Astrocyte (in vitro differentiated cells and primary cell): ENCODE data around the gene CYP27A1. TPM values are rescaled to one million over a fixed set of nuclear protein-coding genes. Genes with fewer than 3 reads are reported as not detected.

Experiments used
- DNase-seq: peaks from one replicate; pipeline ENCODE4 v3.0.0-alpha.2; 2010; ENCODE audit warnings: low read depth
- FAIRE-seq: peaks from 2 replicates; lab custom pipeline; 2011; peaks lifted over from hg19 to GRCh38; lab: Jason Lieb, UNC
- H2AFZ ChIP-seq: 2 replicates; pipeline ENCODE4 v1.6.0; 2012; ENCODE audit warnings: low read depth, low read length, inconsistent platforms
- H3K27ac ChIP-seq: 2 replicates; pipeline ENCODE4 v1.5.1; 2011; ENCODE audit warnings: low read depth, low read length, inconsistent platforms
- H3K27me3 ChIP-seq: 2 replicates; pipeline ENCODE4 v1.6.0; 2011; ENCODE audit warnings: low read length, inconsistent platforms; ENCODE audit not compliant: insufficient read depth
- H3K36me3 ChIP-seq: 2 replicates; pipeline ENCODE4 v1.5.1; 2011; ENCODE audit warnings: low read length, inconsistent platforms; ENCODE audit not compliant: insufficient read depth
- H3K4me1 ChIP-seq: 2 replicates; pipeline ENCODE4 v1.5.1; 2011; ENCODE audit warnings: low read length, inconsistent platforms; ENCODE audit not compliant: insufficient read depth
- H3K4me2 ChIP-seq: 2 replicates; pipeline ENCODE4 v1.6.0; 2012; ENCODE audit warnings: low read length, inconsistent platforms
- H3K4me3 ChIP-seq: 2 replicates; pipeline ENCODE4 v1.5.1; 2011; ENCODE audit warnings: low read depth, mild to moderate bottlenecking, low read length, inconsistent platforms; ENCODE audit not compliant: insufficient read depth
- H3K79me2 ChIP-seq: 2 replicates; pipeline ENCODE4 v1.6.0; 2012; ENCODE audit warnings: mild to moderate bottlenecking, low read length, inconsistent platforms; ENCODE audit not compliant: insufficient read depth
- H3K9ac ChIP-seq: 2 replicates; pipeline ENCODE4 v1.6.0; 2012; ENCODE audit warnings: mild to moderate bottlenecking, low read length, inconsistent platforms
- H3K9me3 ChIP-seq: 2 replicates; pipeline ENCODE4 v1.5.1; 2012; ENCODE audit warnings: low read depth, mild to moderate bottlenecking, low read length, inconsistent platforms; ENCODE audit not compliant: insufficient read depth
- H4K20me1 ChIP-seq: 2 replicates; pipeline ENCODE4 v1.6.0; 2012; ENCODE audit warnings: low read length, inconsistent platforms; ENCODE audit not compliant: insufficient read depth
- H3K27ac Mint-ChIP-seq: one replicate; pipeline ENCODE4 v1.8.0; 2021; ENCODE audit warnings: mild to moderate bottlenecking, mixed read lengths; ENCODE audit not compliant: unreplicated experiment
- H3K27me3 Mint-ChIP-seq: one replicate; pipeline ENCODE4 v1.8.0; 2021; ENCODE audit warnings: low read depth, mixed read lengths; ENCODE audit not compliant: unreplicated experiment
- H3K36me3 Mint-ChIP-seq: one replicate; pipeline ENCODE4 v1.8.0; 2021; ENCODE audit warnings: low read depth, mixed read lengths; ENCODE audit not compliant: unreplicated experiment
- H3K4me1 Mint-ChIP-seq: one replicate; pipeline ENCODE4 v1.8.0; 2021; ENCODE audit warnings: low read depth, mixed read lengths; ENCODE audit not compliant: unreplicated experiment
- H3K4me3 Mint-ChIP-seq: one replicate; pipeline ENCODE4 v1.8.0; 2021; ENCODE audit warnings: mild to moderate bottlenecking, moderate library complexity, mixed read lengths; ENCODE audit not compliant: unreplicated experiment
- H3K9me3 Mint-ChIP-seq: one replicate; pipeline ENCODE4 v1.8.0; 2021; ENCODE audit warnings: mild to moderate bottlenecking, mixed read lengths; ENCODE audit not compliant: unreplicated experiment
- CTCF ChIP-seq: IDR thresholded peaks from 2 replicates; pipeline ENCODE4 v1.5.1; 2011; ENCODE audit warnings: low read depth, mild to moderate bottlenecking, inconsistent platforms, low read length, moderate library complexity; ENCODE audit not compliant: insufficient read depth
- EZH2 ChIP-seq: IDR thresholded peaks from 2 replicates; pipeline ENCODE4 v1.6.1; 2012; ENCODE audit warnings: mild to moderate bottlenecking, low read length, inconsistent platforms; ENCODE audit not compliant: insufficient read depth
- total RNA-seq: library from RNA; stranded (reverse); gene quantifications from 2 replicates; pipeline ENCODE4 v1.2.1, GENCODE V29; 2021

Gene CYP27A1
- total RNA-seq, 1 donor from 2014 or later, result 3.9 TPM

DNA sequence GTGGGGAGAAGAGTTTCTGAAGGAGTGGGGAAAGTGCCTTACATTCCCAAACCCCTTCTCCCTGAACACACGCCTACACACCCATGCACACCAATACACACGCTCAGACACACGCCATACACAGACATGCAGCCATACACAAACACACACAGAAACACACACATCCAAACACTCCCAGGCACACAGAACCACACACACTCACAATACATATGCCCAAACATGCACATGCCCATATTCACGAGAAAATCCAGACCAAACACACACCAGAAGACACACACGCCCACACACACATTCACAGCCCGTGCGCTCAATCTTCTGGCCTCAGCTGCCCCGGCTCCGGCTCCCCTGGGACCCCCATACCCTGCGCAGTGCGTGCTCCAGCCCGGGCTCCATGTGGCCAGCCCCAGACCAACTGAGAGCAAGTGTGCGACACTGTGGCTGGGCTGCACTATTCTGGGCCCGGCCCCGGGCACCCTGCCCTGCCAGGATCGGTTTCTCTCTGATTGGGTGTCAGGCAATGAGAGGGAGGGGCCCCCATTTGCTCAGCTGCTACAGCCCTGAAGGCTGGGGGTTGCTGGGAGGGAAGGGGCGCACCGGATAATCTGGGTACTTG, 49.5 kb downstream of the CYP27A1 start, which contains the start of gene PRKAG3:
PRKAG3 (minus strand) TSS at position 426 of the 613 bp plus-strand sequence.
- H3K4me1 ChIP-seq, result no peaks in the 10 kb centered on the region
- FAIRE-seq (no peak), DNase-seq (no peak)
- H3K4me3 ChIP-seq, result no peak within 1 kb of the TSS
- TF ChIP-seq EZH2 (no peak), CTCF (no peak)
- no peaks in the 10 kb centered on the region for H3K36me3 ChIP-seq
- H2AFZ ChIP-seq, result no peak within 1 kb of the TSS
- H3K79me2 ChIP-seq, result no peaks in the 10 kb centered on the region
- no peaks in the 10 kb centered on the region for H3K9me3 ChIP-seq
- H3K9me3 Mint-ChIP-seq, result peaks cover 2% of the 10 kb centered on the region
- no peak within 1 kb of the TSS for H3K4me2 ChIP-seq
- no peak within 1 kb of the TSS for H3K27ac Mint-ChIP-seq
- no peak within 1 kb of the TSS for H3K9ac ChIP-seq
- no peak within 1 kb of the TSS for H3K27ac ChIP-seq
- peaks cover 4% of the 10 kb centered on the region for H3K36me3 Mint-ChIP-seq
- H3K27me3 Mint-ChIP-seq, result peaks cover 54% of the 10 kb centered on the region
- peaks cover 53% of the 10 kb centered on the region for H3K27me3 ChIP-seq
- H3K4me3 Mint-ChIP-seq, result no peak within 1 kb of the TSS
- H4K20me1 ChIP-seq, result no peaks in the 10 kb centered on the region
- H3K4me1 Mint-ChIP-seq, result peaks cover 2% of the 10 kb centered on the region

- no peak overlapping the region for H2AFZ ChIP-seq
- Mint-ChIP-seq H3K4me3 (no peak overlapping the region), H3K27ac (no peak overlapping the region), H3K4me1 (peaks cover 2% of the 10 kb centered on the region), H3K9me3 (peaks cover 4% of the 10 kb centered on the region), H3K36me3 (peaks cover 4% of the 10 kb centered on the region), H3K27me3 (peaks cover 50% of the 10 kb centered on the region)
- H3K9me3 ChIP-seq, result no peaks in the 10 kb centered on the region
- DNase-seq, result no peak
- H3K9ac ChIP-seq, result no peak overlapping the region
- H3K36me3 ChIP-seq, result no peaks in the 10 kb centered on the region
- H3K79me2 ChIP-seq, result no peaks in the 10 kb centered on the region
- H3K4me1 ChIP-seq, result no peaks in the 10 kb centered on the region
- no peak overlapping the region for H3K4me3 ChIP-seq
- peaks cover 51% of the 10 kb centered on the region for H3K27me3 ChIP-seq
- TF ChIP-seq CTCF, result no peak
- no peak for TF ChIP-seq EZH2
- no peak overlapping the region for H3K27ac ChIP-seq
- no peak for FAIRE-seq
- H3K4me2 ChIP-seq, result no peak overlapping the region
- no peaks in the 10 kb centered on the region for H4K20me1 ChIP-seq
Observed at GRCh38 chr2:218832081-218832480, 50.1 kb downstream of the CYP27A1 start.

DNA sequence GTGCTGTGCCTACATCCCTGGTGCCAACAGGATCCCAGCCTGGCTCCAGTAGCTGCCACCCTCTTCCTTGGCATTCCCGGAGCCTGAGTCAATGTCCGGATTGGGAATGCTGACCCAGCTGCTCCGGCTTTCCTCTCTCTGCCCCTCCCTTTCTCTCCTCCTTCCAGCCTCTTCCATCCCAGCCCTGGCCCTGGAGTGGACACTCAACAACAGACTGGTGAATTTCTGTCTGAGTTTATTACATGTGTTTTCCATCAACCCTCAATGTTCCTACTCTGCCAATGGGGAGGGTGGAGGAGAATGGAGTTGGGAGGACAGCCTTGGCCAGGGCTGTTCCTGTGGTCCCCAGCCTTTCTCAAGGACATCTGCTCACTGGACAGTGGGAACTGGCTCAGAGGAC, 50.6 kb downstream of the CYP27A1 start:
- no peak for TF ChIP-seq EZH2
- peaks cover 5% of the 10 kb centered on the region for H3K9me3 Mint-ChIP-seq
- FAIRE-seq (no peak), DNase-seq (no peak)
- Histone ChIP-seq H3K9me3 (no peaks in the 10 kb centered on the region), H2AFZ (no peak overlapping the region), H3K27me3 (peaks cover 49% of the 10 kb centered on the region), H3K79me2 (no peaks in the 10 kb centered on the region), H4K20me1 (no peaks in the 10 kb centered on the region), H3K9ac (no peak overlapping the region), H3K36me3 (no peaks in the 10 kb centered on the region), H3K4me1 (no peaks in the 10 kb centered on the region), H3K27ac (no peak overlapping the region), H3K4me3 (no peak overlapping the region), H3K4me2 (no peak overlapping the region)
- peaks cover 47% of the 10 kb centered on the region for H3K27me3 Mint-ChIP-seq
- H3K27ac Mint-ChIP-seq, result no peak overlapping the region
- H3K4me3 Mint-ChIP-seq, result no peak overlapping the region
- H3K4me1 Mint-ChIP-seq, result peaks cover 2% of the 10 kb centered on the region
- peaks cover 4% of the 10 kb centered on the region for H3K36me3 Mint-ChIP-seq
